ENCODE measurements around the gene NCAM1.

DNA sequence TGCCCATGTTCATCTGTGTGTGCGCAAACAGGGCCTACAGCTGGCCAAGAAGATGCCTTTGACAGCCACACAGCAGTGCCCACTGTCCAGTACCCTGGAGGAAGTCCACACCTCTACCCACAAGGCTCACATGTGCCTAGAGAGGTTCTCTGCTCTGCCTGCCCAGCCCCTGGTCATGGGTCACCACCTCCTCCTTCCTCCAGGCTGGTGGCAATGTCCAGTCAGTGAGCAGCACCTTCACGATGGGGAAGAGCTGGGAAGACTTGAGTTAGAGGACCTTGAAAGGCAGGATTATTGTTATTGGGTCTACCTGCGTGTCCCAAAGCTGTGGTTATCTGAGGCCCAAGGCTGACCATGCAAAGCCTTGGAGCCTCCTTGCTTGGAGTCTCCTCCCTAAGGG is 324.8 kb downstream of the NCAM1 start:
- TF ChIP-seq, protein P1, sequence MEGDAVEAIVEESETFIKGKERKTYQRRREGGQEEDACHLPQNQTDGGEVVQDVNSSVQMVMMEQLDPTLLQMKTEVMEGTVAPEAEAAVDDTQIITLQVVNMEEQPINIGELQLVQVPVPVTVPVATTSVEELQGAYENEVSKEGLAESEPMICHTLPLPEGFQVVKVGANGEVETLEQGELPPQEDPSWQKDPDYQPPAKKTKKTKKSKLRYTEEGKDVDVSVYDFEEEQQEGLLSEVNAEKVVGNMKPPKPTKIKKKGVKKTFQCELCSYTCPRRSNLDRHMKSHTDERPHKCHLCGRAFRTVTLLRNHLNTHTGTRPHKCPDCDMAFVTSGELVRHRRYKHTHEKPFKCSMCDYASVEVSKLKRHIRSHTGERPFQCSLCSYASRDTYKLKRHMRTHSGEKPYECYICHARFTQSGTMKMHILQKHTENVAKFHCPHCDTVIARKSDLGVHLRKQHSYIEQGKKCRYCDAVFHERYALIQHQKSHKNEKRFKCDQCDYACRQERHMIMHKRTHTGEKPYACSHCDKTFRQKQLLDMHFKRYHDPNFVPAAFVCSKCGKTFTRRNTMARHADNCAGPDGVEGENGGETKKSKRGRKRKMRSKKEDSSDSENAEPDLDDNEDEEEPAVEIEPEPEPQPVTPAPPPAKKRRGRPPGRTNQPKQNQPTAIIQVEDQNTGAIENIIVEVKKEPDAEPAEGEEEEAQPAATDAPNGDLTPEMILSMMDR (tag by site-specific recombination; IDR thresholded peaks at IDR 0.05): no peak
- TF ChIP-seq ZNF707 (tag by site-specific recombination; IDR thresholded peaks at IDR 0.05) (no peak), BCL11A (tag by site-specific recombination; IDR thresholded peaks at IDR 0.05; ENCODE audit: low read depth) (no peak), ZNF830 (tag by site-specific recombination; IDR thresholded peaks at IDR 0.05; ENCODE audit: low read depth) (no peak), ZSCAN16 (tag by site-specific recombination; IDR thresholded peaks at IDR 0.05) (no peak), ZFP3 (tag by site-specific recombination; IDR thresholded peaks at IDR 0.05; ENCODE audit: low read depth) (no peak), ZNF350 (tag by site-specific recombination; IDR thresholded peaks at IDR 0.05) (no peak), KLF9 (tag by site-specific recombination; IDR thresholded peaks at IDR 0.05; ENCODE audit: low read depth) (no peak), GFI1B (tag by site-specific recombination; IDR thresholded peaks at IDR 0.05) (no peak), ZNF510 (tag by site-specific recombination; IDR thresholded peaks at IDR 0.05; ENCODE audit: insufficient replicate concordance) (no peak), ZNF302 (tag by site-specific recombination; IDR thresholded peaks at IDR 0.05; ENCODE audit: low read depth) (no peak), ZNF544 (tag by site-specific recombination; IDR thresholded peaks at IDR 0.05) (no peak)
- TF ChIP-seq, protein P2, sequence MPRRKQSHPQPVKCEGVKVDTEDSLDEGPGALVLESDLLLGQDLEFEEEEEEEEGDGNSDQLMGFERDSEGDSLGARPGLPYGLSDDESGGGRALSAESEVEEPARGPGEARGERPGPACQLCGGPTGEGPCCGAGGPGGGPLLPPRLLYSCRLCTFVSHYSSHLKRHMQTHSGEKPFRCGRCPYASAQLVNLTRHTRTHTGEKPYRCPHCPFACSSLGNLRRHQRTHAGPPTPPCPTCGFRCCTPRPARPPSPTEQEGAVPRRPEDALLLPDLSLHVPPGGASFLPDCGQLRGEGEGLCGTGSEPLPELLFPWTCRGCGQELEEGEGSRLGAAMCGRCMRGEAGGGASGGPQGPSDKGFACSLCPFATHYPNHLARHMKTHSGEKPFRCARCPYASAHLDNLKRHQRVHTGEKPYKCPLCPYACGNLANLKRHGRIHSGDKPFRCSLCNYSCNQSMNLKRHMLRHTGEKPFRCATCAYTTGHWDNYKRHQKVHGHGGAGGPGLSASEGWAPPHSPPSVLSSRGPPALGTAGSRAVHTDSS (tag by site-specific recombination; IDR thresholded peaks at IDR 0.05): no peak

Measured in HEK293 (cell line).